Suprapubic skin (tissue), 4 donors: ENCODE data around the gene KIF4B. TPM values are rescaled to one million over a fixed set of nuclear protein-coding genes. Genes with fewer than 3 reads are reported as not detected.

ENCODE experiments used
- DNase-seq, 2 donors: peaks; one replicate each; pipeline ENCODE4 v3.0.0-alpha.2; 2019; ENCODE audit warnings: low spot score in 2 of 2
- H3K27ac ChIP-seq: fragments of 200-600 bp; sonication (generic); one replicate; pipeline ENCODE4 v1.5.1; 2019
- H3K27me3 ChIP-seq: fragments of 200-600 bp; sonication (generic); one replicate; pipeline ENCODE4 v1.5.1; 2019
- H3K36me3 ChIP-seq: fragments of 200-600 bp; sonication (generic); one replicate; pipeline ENCODE4 v1.5.1; 2019
- H3K4me1 ChIP-seq: fragments of 200-600 bp; sonication (generic); one replicate; pipeline ENCODE4 v1.5.1; 2019
- H3K4me3 ChIP-seq: fragments of 200-600 bp; sonication (generic); one replicate; pipeline ENCODE4 v1.5.1; 2019; ENCODE audit warnings: mild to moderate bottlenecking
- H3K9me3 ChIP-seq: fragments of 200-600 bp; sonication (generic); one replicate; pipeline ENCODE4 v1.5.1; 2019
- CTCF ChIP-seq, 2 donors: fragments of 200-600 bp in 1 of 2; fragments of 450-650 bp in 1 of 2; sonication (generic) in 1 of 2; IDR thresholded peaks; one replicate each; pipeline ENCODE4 v1.5.1; 2016 to 2019; ENCODE audit warnings: antibody characterized with exemption in 2 of 2, mild to moderate bottlenecking in 1 of 2, moderate library complexity in 1 of 2
- EP300 ChIP-seq: sonication (generic); formaldehyde crosslinking; IDR thresholded peaks from one replicate; pipeline ENCODE4 v1.6.1; 2017; ENCODE audit warnings: antibody characterized with exemption
- POLR2A ChIP-seq, 2 donors: fragments of 450-650 bp; IDR thresholded peaks; one replicate each; pipeline ENCODE4 v1.6.1; 2017; ENCODE audit warnings: antibody characterized with exemption in 2 of 2, mild to moderate bottlenecking in 2 of 2, moderate library complexity in 2 of 2
- POLR2AphosphoS5 ChIP-seq, 3 donors: sonication (generic); formaldehyde crosslinking; IDR thresholded peaks; one replicate each; pipeline ENCODE4 v1.6.1; 2017; ENCODE audit warnings: antibody characterized with exemption in 3 of 3
- WGBS: methylation state at CpG from one replicate; pipeline ENCODE4 v1.1.5; 2018; 5-methylcytosine and 5-hydroxymethylcytosine counted together
- total RNA-seq, 4 donors: library from RNA; depleted of rRNA; stranded (reverse); fragments of >200 nt; gene quantifications; one replicate each; pipeline ENCODE4 v1.1.0, GENCODE V29; 2016

Gene KIF4B
- total RNA-seq, 4 donors from 2014 or later = 0.72 TPM; not detected in 3

GRCh38 chr5:155064580-155064979, 51.0 kb downstream of the KIF4B start:
- WGBS = 66% methylated on average over 6 of the region's 6 CpGs
- Histone ChIP-seq H3K36me3 (no peaks in the 10 kb centered on the region), H3K9me3 (no peaks in the 10 kb centered on the region), H3K27ac (no peak overlapping the region), H3K27me3 (no peaks in the 10 kb centered on the region), H3K4me1 (no peaks in the 10 kb centered on the region), H3K4me3 (no peak overlapping the region)
- no peak for TF ChIP-seq POLR2AphosphoS5 (IDR thresholded peaks at IDR 0.05)
- TF ChIP-seq EP300 = no peak
- no peak for TF ChIP-seq POLR2A (IDR thresholded peaks at IDR 0.05)
- no peak for TF ChIP-seq CTCF (IDR thresholded peaks at IDR 0.05)
- no peak for DNase-seq

GRCh38 chr5:155066886-155067595, 53.5 kb downstream of the KIF4B start:
- Histone ChIP-seq H3K36me3 (no peaks in the 10 kb centered on the region), H3K4me1 (no peaks in the 10 kb centered on the region), H3K4me3 (no peak overlapping the region), H3K9me3 (no peaks in the 10 kb centered on the region), H3K27me3 (no peaks in the 10 kb centered on the region), H3K27ac (no peak overlapping the region)
- 90% methylated on average over 9 of the region's 9 CpGs for WGBS
- TF ChIP-seq CTCF (IDR thresholded peaks at IDR 0.05) (no peak), EP300 (no peak), POLR2AphosphoS5 (IDR thresholded peaks at IDR 0.05) (no peak), POLR2A (IDR thresholded peaks at IDR 0.05) (no peak)
- DNase-seq = no peak

Other genes with a start within 250 kb of the KIF4B start
- gene FAXDC2, start 163.2 kb upstream of the KIF4B start, total RNA-seq = 10 to 100 TPM; 27.1 to 62.1 (median 40.8) TPM
- 10 to 100 TPM; 55.3 to 83.5 (median 76.6) TPM for gene CNOT8, start 155.1 kb upstream of the KIF4B start, total RNA-seq
- gene GEMIN5, start 75.5 kb upstream of the KIF4B start, total RNA-seq = 10 to 100 TPM; 14.7 to 26.8 (median 17.9) TPM
- gene MRPL22, start 72.7 kb upstream of the KIF4B start, total RNA-seq = 10 to 100 TPM; 12.2 to 30.2 (median 21.7) TPM